Thoracic aorta (tissue), 2 donors: ENCODE measurements around the gene ZFP69B. TPM values are rescaled to one million over a fixed set of nuclear protein-coding genes. Genes with fewer than 3 reads are reported as not detected.

Experiments
- ATAC-seq: fragments of 150-250 bp; one replicate; pipeline ENCODE4 v1.8.0; 2017; ENCODE audit warnings: low read depth; ENCODE audit not compliant: insufficient number of reproducible peaks, low FRiP score
- DNase-seq: peaks from one replicate; pipeline ENCODE4 v3.0.0-alpha.2; 2020; ENCODE audit warnings: low spot score
- H3K27ac ChIP-seq, 2 donors: fragments of 200-600 bp; sonication (generic); 1 replicate in 1 of 2; 2 replicates in 1 of 2; pipeline ENCODE4 v1.5.1; 2016; ENCODE audit warnings: mild to moderate bottlenecking in 2 of 2, moderate library complexity in 2 of 2
- H3K27me3 ChIP-seq: fragments of 200-600 bp; sonication (generic); replicated peaks from 2 replicates; pipeline ENCODE4 v1.6.0; 2016; ENCODE audit warnings: mild to moderate bottlenecking; ENCODE audit not compliant: insufficient read depth
- H3K36me3 ChIP-seq: fragments of 200-600 bp; sonication (generic); one replicate; pipeline ENCODE4 v1.5.1; 2016
- H3K4me1 ChIP-seq, 2 donors: fragments of 200-600 bp; sonication (generic); 1 replicate in 1 of 2; 2 replicates in 1 of 2; pipeline versions ENCODE4 v1.5.1 to v1.6.0; 2016; ENCODE audit warnings: low read depth in 2 of 2, mild to moderate bottlenecking in 1 of 2; ENCODE audit not compliant: control insufficient read depth in 1 of 2
- H3K4me3 ChIP-seq: fragments of 200-600 bp; sonication (generic); 2 replicates; pipeline ENCODE4 v1.5.1; 2016; ENCODE audit warnings: mild to moderate bottlenecking
- H3K9me3 ChIP-seq: fragments of 200-600 bp; sonication (generic); 2 replicates; pipeline ENCODE4 v1.5.1; 2016
- total RNA-seq, 2 donors: library from RNA; depleted of rRNA; stranded (reverse); fragments of >200 nt; gene quantifications; one replicate each; pipeline versions ENCODE4 v1.1.0 to v1.2.3, GENCODE V29; 2016
- TF ChIP-seq, protein P1 (sequence below): fragments of 200-600 bp; sonication (generic); IDR thresholded peaks from one replicate; pipeline ENCODE4 v1.5.1; 2019; ENCODE audit warnings: antibody characterized with exemption

ZFP69B gene
- total RNA-seq, 2 donors from 2014 or later: 0.71 to 0.95 TPM

DNA sequence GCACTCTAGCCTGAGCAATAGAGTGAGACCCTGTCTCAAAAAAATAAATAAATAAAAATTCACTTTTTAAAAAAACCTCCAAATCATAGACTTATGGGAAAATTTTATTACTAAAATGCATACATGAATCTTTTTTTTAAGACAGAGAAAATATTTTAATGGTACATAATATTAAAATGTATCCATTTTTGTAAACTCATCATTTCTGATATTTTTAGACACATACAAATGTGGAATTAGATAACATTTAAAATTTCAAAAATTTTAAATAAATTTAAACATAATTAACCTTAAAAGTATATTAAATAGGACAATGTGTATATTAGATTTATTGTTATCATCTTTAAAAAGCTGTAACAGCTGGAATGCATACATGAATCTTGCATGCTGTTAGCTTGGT is 42.8 kb upstream of the ZFP69B start:
- TF ChIP-seq, protein P1, sequence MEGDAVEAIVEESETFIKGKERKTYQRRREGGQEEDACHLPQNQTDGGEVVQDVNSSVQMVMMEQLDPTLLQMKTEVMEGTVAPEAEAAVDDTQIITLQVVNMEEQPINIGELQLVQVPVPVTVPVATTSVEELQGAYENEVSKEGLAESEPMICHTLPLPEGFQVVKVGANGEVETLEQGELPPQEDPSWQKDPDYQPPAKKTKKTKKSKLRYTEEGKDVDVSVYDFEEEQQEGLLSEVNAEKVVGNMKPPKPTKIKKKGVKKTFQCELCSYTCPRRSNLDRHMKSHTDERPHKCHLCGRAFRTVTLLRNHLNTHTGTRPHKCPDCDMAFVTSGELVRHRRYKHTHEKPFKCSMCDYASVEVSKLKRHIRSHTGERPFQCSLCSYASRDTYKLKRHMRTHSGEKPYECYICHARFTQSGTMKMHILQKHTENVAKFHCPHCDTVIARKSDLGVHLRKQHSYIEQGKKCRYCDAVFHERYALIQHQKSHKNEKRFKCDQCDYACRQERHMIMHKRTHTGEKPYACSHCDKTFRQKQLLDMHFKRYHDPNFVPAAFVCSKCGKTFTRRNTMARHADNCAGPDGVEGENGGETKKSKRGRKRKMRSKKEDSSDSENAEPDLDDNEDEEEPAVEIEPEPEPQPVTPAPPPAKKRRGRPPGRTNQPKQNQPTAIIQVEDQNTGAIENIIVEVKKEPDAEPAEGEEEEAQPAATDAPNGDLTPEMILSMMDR: no peak
- Histone ChIP-seq H3K27ac (no peak overlapping the region), H3K36me3 (no peaks in the 10 kb centered on the region), H3K4me1 (no peaks in the 10 kb centered on the region), H3K9me3 (no peaks in the 10 kb centered on the region), H3K4me3 (no peak overlapping the region), H3K27me3 (no peaks in the 10 kb centered on the region)
- no peak for ATAC-seq
- DNase-seq: no peak

DNA sequence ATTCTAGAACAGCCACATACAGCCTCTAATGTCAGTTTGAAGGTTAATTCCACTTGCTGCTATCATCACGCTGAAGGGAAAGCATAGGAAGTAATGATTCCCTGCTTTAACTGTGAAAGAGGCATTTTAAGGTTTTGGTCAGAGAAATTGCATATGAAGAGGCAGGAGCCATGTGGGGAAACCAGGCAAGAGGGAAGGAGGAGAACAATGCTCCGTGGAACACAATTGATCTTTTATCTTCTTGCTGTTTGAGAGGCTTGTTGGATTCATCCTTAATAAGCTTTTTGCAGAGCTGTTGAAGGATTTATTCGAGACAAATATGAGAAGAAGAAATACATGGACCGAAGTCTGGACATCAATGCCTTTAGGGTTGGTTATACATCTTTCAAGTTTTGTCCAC is 40.8 kb upstream of the ZFP69B start:
- H3K27me3 ChIP-seq: no peaks in the 10 kb centered on the region
- ATAC-seq: no peak

DNA sequence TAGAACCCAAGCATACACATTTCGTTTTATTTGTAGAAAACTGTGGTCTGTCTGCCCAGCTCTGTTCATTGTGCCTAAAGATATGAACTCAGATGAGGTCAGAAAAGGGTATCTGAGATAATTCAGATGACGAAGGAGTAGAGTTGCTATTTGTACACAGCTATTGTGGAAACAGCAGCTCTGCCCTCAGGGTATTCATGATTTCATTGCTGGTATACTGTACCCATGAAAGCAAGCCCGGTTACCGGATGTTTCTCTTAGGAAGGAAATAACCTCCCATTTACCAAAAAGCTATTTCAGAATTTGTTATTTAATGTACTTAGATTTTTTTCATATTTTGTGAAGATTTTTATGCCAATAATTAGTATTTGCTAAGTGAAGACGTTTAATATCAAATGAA is 39.0 kb upstream of the ZFP69B start:
- Histone ChIP-seq H3K4me3 (no peak overlapping the region), H3K9me3 (no peaks in the 10 kb centered on the region), H3K27me3 (no peaks in the 10 kb centered on the region), H3K36me3 (peaks cover 20% of the 10 kb centered on the region), H3K4me1 (no peaks in the 10 kb centered on the region), H3K27ac (no peak overlapping the region)
- DNase-seq: no peak
- no peak for ATAC-seq
- TF ChIP-seq, protein P1: no peak

More for the DNA sequence above, 40.8 kb upstream of the ZFP69B start:
- Histone ChIP-seq H3K9me3 (no peaks in the 10 kb centered on the region), H3K27ac (no peak overlapping the region), H3K4me1 (no peaks in the 10 kb centered on the region), H3K36me3 (peaks cover 4% of the 10 kb centered on the region), H3K4me3 (no peak overlapping the region)
- no peak for DNase-seq
- TF ChIP-seq, protein P1: no peak

- no peak for ATAC-seq
- no peak for DNase-seq
- peaks cover 25% of the 10 kb centered on the region for H3K36me3 ChIP-seq
- H3K4me3 ChIP-seq: no peak overlapping the region
- H3K4me1 ChIP-seq: no peaks in the 10 kb centered on the region
- H3K27me3 ChIP-seq: no peaks in the 10 kb centered on the region
- H3K9me3 ChIP-seq: no peaks in the 10 kb centered on the region
- TF ChIP-seq, protein P1: no peak
- H3K27ac ChIP-seq: no peak overlapping the region
These were observed 38.4 kb upstream of the ZFP69B start for GRCh38 chr1:40411843-40412242.

DNA sequence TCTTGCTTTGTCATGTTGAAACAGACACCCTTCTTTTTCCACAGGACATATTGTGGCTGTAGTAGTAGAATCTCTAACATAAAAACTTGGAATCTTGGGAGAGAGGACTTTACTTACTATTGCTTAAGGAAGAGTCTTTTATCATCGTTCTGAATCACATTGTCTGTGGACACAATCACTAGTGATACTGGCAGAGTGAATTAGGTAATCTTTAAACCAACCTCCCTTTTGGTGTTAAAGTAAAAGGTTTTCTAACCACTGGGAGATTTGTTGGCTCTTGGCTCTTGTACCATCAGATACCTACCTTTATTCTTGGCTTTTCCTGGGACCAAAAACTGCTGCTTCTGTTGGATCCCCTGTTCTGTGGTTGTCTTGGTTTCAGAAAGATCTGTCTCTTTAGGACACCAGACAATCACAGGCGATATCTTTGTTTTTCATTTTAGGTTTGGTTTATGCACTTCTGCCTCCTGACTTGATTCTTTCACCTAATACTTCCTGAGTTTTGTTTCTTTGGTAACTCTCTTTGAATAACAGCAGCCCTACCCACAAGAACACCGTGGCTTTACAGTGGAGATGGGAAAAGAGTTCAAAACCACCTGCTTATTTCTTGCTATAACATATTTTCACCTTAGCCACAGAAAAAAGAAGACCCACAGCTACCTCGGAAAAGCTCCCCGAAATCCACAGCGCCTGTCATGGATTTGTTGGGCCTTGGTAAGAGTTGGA is 36.6 kb upstream of the ZFP69B start:
- no peaks in the 10 kb centered on the region for H3K4me1 ChIP-seq
- H3K9me3 ChIP-seq: no peaks in the 10 kb centered on the region
- H3K27me3 ChIP-seq: no peaks in the 10 kb centered on the region
- no peak for ATAC-seq
- H3K27ac ChIP-seq: no peak overlapping the region
- peaks cover 31% of the 10 kb centered on the region for H3K36me3 ChIP-seq
- TF ChIP-seq, protein P1: no peak
- H3K4me3 ChIP-seq: no peak overlapping the region
- DNase-seq: no peak
